HG02981 (cell line): Measurements from ENCODE around the gene TFF3.

Experiments used
- ATAC-seq: cut with Tn5 transposase; IDR thresholded peaks from one replicate; pipeline ENCODE4 v1.9.1; 2021; ENCODE audit warnings: mild to moderate bottlenecking, moderate library complexity; ENCODE audit not compliant: unreplicated experiment

TFF3 gene

GRCh38 chr21:42272984-42273600 lies 42.1 kb downstream of the TFF3 start:
- ATAC-seq: no peak

GRCh38 chr21:42272109-42272962 lies 42.9 kb downstream of the TFF3 start:
- ATAC-seq: no peak

DNA sequence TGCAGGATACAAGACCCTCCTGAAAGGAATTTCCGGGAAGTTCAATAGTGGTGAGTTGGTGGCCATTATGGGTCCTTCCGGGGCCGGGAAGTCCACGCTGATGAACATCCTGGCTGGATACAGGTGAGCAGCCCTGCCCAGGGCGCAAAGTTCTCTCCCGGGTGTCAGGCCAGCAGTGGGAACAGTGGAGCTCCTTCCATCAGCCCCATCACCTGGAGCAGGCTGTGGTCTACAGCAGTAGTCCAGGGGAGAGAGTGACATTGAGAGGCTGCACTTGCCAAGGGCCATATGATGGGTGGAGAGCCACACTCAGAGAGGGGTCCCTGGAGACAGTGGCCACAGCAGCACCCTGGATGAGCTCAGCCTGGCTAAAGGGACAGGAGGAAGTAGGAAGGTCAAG lies 44.1 kb downstream of the TFF3 start:
- ATAC-seq: no peak

DNA sequence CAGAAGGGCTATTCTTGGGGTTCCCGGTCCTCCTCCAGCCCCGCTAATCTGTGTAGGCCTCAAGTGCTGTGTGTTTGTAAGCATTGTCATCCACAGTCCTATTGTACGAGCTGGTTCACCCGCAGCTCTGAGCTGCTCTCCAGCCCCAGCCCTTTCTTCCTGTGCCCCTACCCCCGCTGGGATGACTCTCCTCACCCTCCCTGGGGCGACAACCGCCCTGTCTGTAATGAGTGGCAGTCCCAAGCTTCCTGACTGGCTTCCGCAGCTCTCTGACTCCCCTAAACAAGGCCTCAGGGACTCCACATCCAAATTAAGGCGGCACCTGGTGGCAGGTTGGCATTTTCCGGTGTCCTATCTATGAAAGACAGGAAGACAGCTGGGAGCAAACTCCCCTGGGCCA lies 45.8 kb downstream of the TFF3 start:
- ATAC-seq: no peak

- ATAC-seq: no peak
Measured at GRCh38 chr21:42266971-42267556, 48.1 kb downstream of the TFF3 start.

- ATAC-seq: no peak
Measured at GRCh38 chr21:42265231-42265812, 49.9 kb downstream of the TFF3 start.

DNA sequence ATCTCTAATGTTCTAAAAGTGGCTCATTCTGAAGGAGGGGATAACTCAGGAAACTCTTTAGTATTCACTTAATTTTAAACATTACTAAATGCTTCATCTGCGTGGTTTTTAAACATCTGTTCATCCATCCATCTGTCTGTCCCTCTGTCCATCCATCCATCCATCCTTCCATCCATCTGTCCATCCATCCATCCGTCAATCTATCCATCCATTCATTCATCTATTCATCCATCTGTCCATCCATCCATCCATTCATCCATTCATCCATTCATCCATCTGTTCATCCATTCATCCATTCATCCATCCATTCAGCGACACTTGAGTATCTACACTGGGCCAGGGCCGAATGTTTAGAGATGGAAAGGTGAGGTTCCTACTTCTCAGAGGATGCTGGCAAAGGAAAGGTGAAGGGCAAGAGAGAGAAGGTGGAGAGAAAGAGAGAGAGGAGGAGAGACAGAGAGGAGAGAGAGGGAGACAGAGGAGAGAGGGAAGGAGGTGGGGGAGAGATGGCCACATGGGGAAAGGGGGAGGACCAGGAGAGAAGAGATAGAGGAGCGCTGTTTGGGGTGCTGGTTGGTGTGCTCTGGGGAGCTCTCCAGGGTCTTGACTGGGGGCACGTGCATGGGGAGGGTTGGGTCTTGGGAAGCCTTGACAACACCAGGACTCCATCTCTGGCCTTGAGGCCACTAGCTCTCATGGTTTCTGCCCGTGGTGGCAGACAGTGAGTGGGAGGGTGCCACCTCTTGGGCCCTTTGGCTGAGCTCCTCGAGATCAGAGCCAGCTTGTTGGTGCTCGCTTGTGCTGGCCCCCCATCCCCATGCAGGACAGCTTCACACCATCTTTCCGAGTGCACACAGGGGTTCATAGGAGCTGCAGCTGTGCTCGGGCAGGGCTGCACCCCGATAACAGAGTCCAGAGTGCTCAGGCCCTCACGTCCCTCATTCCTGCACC lies 50.7 kb downstream of the TFF3 start:
- ATAC-seq: no peak

DNA sequence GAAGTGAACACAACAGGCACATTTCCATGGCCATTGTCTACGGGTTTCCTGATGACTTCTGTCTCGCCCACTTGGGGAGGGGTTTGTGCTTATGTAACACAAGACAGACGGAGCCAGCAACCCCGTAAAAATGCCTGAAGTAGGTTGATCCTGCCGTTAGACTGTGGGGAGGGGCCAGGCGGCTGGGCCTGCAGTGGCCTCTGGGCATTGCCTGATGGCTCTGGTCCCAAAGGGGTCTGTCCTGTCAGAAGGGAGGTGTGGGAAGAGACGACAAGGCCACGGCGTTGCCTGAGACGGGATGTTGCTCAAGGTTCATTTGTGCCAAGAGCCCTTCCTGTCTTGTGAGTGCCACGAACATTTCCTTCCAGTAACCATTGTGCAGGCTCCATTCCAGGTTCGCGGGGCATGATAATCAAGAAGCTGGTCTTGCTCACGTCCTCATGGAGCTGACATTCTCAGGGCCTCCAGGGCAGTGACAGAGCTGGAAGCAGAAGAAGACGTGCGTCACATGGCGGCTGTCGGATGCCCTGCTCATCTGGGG lies 51.5 kb downstream of the TFF3 start:
- no peak for ATAC-seq

- no peak for ATAC-seq
Measured at GRCh38 chr21:42262831-42263231, 52.4 kb downstream of the TFF3 start.

DNA sequence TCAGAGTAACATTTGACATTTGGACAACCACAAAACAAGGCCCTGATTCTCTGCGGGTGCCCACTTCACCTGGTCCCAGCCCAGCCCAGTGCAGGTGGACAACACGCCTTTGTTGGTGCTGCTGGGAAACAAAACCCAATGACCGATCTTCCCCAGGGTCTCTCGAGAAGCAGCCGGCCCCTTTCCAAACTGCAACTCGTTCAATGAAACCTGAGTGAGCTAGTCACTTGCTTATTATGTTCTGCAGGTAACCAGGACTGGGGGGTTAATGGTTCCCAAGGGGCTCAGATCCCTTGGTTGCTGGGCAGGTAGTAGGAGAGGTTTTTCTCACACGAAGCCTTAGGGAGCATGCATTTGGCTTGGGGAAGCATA lies 53.4 kb downstream of the TFF3 start:
- ATAC-seq: no peak
